Cerebellar cortex (tissue), 1 donor: ENCODE data around the gene MED20.
"Not testable (repeated sequence)": the region's sequence is repeated elsewhere in the genome, so short reads cannot be mapped to it uniquely, and the experiment has no call there.

Source experiments
- DNase-seq: peaks from one replicate; pipeline ENCODE4 v3.0.0-alpha.2; 2015; ENCODE audit warnings: low spot score

Gene MED20, protein sequence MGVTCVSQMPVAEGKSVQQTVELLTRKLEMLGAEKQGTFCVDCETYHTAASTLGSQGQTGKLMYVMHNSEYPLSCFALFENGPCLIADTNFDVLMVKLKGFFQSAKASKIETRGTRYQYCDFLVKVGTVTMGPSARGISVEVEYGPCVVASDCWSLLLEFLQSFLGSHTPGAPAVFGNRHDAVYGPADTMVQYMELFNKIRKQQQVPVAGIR

GRCh38 chr6:41920921-41921711 is at the start of gene MED20, which contains the start of gene BYSL:
Gene MED20 (minus strand): TSS chr6:41921139. CDS start chr6:41921018, 121 bp downstream.
Gene BYSL (plus strand): TSS chr6:41921499. CDS start chr6:41921563, 64 bp downstream.
- peak; percentile 96 for DNase-seq

- DNase-seq, result no peak
These were observed 49.5 kb upstream of the MED20 start for GRCh38 chr6:41970436-41970846.

DNA sequence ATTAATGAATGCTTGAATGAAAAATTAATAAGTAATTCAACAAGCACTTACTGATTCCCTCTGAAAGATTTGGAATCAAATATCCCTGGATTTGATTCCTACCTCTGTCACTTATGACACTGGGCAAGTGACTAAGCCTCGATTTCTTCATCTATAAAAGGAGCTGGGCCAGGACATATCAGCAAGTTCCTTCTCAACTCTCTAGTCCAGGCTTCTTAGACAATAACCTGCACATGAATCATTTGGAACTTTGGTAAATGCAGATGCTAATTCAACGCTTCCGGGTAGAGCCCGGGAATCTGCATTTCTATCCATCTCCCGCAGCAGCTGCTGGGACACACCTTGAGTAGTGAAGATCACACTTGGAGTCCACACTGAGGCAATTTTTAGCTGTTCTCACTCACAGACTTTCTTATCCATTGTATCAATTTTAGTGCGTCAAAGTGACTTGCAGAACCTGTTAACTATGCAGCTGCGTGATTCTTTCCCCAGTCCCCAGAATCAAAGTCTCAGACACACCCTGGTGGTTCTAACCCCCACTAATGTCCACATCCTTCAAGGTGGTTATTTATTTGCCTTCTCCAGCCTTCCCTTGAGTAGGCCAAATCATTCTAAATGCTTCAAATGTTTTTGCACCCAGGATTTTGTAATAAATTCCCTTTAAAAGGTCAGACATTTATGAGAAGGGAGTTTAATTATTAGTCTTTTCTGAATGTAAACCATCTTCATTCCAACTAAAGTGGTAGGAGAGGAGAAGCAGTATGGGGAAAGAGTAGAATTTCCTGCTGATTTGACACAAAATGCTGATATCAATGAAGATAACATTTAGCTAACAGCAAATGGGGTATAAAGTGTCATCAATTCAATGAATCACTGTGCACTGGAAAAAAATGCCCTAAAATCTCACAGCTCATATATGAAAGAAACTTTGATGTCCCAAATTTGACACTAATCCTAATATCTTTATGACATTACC is 46.7 kb upstream of the MED20 start:
- DNase-seq, result no peak

DNA sequence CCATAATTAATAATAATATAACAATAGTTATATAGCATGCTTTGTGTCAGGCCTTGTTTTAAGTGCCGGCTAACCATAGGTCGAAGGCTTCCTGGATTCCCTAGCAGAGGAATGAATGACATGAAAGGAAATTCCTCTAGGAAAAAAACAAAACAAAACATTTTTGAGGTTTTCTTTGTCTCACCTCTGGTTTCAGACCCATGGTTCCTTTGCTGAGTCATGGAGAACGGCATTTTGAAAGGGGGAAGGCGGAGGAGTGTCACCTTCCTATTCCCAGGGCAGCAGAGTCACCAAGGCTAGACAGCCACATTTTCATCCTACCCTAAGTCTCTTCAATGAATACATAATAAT is 46.0 kb upstream of the MED20 start:
- DNase-seq, result no peak

GRCh38 chr6:41966214-41966920 is 45.4 kb upstream of the MED20 start:
- no peak for DNase-seq

DNA sequence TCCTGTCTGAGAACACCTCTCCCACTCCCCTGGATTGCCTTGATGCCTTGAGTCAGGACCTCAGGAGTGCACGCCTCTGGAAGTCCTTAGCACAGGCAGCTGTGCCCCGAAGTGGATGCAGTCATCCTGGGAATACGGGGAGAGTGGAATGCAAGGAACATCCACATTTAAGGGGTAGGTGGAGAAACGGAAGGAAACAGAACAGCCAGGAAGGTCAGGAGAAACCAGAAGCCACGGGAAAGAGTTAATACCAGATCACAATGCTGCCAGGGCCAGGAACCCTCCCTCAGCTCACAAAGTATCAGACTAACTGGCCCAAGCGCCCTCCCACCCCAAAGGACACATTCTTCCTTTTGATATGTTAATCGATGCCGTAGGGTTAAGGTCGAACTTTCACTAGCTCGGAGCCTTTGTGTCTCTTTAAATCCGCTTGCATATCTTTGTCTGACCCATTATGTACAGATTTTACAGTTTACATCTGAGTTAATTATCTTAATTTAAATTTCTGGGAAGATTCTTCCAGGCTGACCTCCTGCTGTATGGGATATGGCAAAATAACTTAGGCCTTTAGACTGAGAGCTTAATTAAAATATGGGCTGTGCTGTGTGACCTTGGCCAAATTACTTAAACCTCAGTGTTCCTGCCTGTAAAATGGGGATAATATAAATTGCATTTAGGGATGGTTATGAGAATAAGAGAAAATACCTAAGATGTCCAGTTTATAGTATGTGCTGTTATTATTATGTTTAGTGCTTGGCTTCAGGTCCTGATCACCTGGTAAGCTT is 44.7 kb upstream of the MED20 start:
- no peak for DNase-seq

- no peak for DNase-seq
These were observed 43.4 kb upstream of the MED20 start for GRCh38 chr6:41964201-41964887.

- DNase-seq, result no peak
These were observed 42.4 kb upstream of the MED20 start for GRCh38 chr6:41963371-41963770.

DNA sequence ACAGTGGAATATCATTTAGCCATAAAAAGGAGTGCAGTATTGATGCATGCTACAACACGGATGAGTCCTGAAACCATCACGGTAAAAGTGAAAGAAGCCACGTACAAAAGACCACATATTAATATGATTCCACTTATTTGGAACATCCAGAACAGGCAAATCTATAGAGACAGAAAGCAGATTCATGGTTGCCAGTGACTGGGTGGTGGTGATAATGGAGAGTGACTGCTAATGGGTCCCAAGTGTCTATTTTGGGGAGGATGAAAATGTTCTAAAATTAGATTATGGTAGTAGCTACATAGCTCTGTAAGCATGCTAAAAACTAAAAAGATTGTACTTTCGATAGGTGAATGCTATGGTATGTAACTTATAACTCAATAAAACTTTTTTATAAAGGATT is 39.1 kb upstream of the MED20 start:
- DNase-seq, result no peak

GRCh38 chr6:41958022-41958856 is 37.3 kb upstream of the MED20 start:
- DNase-seq, result no peak

DNA sequence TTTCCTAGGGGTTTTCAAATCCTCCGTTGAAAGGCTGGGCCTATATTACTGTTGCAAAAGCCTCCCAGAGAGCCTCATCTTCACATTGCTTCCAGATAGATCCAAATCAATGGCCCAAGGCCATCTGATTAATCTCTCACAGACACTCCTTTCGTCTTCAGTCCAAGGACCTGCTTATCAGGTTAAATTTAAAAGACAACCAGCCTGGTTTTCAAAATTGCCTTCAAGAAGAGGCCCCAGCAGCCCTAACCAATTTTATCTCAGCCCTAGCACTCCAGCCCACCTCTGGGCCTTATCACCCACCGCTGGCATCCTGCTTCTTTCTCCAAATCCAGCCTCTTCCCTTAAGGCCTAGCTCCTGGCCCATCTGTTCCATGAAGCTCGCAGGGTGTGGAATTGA is 36.2 kb upstream of the MED20 start:
- DNase-seq, result no peak

GRCh38 chr6:41955412-41955811 is 34.5 kb upstream of the MED20 start:
- no peak for DNase-seq

DNA sequence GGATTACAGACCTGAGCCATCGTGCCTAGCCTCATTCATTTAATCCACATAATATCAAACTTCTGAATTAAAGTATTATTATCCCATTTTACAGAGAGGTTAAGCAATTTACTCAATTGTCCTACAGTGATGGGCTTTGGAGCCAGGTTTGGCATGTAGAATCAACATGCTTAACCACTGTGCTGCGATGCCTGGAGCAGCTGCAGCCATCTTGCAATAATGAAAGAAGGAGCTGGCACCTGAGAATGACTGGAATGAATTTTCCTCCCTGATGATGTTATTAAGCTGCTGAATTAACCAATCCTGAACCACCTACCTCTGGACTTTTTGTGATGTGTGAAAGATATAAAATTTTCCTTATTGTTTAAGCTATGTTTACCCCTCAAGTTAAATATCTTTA is 33.7 kb upstream of the MED20 start:
- DNase-seq, result no peak

- no peak for DNase-seq
These were observed 26.8 kb upstream of the MED20 start for GRCh38 chr6:41947581-41948220.

DNA sequence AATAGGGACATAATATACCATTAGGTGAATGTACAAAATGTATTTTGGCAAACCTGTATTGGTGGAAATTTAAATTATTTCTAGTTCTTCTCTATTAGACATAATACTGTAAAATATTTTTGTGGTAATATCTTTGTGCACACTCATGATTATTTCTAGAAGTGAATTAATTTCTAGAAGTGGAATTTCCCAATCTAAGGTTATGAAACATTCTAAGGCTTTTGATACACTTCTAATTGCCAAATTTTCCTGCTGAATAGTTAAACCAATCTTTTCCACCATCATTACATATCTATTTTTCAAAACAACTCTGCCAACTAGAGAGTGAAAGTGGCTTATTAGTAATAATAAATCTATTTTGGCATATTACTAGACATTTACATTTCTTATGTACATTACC is 22.5 kb upstream of the MED20 start:
- DNase-seq, result no peak

- DNase-seq, result not testable (repeated sequence)
These were observed 21.9 kb upstream of the MED20 start for GRCh38 chr6:41942882-41943281.

DNA sequence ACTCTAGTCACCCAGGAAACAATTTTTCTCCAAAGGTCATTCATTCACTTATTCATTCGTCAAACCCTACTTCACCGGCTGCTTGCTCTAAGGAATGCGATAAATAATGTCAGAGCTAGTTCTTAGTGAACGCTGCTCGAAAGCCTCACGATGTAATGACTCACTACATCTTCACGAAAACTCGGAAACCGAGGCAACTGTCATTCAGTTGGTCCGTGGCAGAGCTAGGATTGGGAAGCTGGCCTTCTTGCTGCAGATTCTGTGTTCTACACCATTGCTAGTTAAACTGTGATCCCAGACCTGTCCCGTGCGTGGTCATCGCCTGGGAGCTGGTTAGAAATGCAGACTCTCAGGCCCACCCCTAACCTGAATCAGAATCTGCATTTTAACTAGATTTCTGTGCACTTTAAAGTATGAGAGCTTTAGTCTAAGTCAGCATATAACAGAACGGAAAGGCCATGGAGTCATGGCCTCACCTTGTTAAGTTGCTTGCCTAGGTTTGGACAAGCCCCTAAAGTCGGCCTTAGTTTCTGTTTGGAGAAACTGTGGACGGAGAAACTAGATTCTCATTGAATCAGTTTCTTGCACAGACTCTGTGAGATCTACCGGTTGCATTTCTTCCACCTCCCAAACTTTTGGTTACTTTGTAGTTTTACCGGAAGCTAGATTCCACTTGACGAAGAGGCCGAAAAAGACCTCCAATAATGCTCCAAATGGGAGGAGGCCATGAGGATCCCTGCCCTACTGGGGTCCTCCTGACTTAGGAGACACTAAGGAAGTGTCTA is 21.3 kb upstream of the MED20 start:
- DNase-seq, result no peak
